HG03064 (cell line): Measurements from ENCODE around the gene GRIP1.
A peak's percentile ranks its signal among the peaks of the same experiment; 100 is the strongest.

ENCODE experiments used
- ATAC-seq: cut with Tn5 transposase; IDR thresholded peaks from one replicate; pipeline ENCODE4 v1.9.1; 2021; ENCODE audit warnings: low read depth; ENCODE audit not compliant: unreplicated experiment

Gene GRIP1

DNA sequence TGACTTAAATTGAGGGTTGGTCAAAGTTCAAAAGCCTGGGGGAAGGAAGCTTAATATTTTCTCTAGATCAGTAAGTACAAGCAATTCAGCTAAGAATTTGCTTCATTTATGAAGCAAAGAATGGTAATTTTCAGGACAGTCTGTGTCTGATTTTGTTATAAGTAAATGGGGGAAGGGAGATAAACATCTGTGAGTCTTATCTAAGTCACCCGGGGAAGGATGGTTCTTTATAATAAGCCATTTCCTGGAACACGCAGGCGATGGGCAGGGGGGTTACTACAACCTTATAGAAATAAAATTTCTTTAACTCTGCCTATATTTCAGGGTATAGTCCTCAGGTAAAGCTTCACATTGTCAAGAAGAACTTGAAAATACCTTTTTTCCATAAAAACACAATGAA lies 333.7 kb downstream of the GRIP1 start:
- ATAC-seq: no peak

DNA sequence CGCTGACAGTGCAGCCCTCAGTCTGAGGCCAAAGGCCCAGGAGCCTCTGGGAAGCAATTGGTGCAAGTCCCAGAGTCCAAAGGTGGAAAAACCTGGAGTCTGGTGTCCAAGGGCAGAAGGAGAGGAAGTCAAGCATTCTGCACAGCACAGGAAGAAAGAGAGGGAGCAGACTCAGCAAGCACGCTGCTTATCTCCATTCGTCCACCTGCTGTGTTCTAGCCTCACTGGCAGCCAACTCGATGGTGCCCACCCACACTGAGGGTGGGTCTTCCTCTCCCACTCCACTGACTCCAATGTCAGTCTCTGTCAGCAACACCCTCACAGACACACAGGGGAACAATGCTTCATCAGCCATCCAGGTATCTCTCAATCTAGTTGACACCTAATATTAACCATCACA lies 337.8 kb downstream of the GRIP1 start:
- no peak for ATAC-seq

- no peak for ATAC-seq
Observed at GRCh38 chr12:66340131-66340530, 338.7 kb downstream of the GRIP1 start.

DNA sequence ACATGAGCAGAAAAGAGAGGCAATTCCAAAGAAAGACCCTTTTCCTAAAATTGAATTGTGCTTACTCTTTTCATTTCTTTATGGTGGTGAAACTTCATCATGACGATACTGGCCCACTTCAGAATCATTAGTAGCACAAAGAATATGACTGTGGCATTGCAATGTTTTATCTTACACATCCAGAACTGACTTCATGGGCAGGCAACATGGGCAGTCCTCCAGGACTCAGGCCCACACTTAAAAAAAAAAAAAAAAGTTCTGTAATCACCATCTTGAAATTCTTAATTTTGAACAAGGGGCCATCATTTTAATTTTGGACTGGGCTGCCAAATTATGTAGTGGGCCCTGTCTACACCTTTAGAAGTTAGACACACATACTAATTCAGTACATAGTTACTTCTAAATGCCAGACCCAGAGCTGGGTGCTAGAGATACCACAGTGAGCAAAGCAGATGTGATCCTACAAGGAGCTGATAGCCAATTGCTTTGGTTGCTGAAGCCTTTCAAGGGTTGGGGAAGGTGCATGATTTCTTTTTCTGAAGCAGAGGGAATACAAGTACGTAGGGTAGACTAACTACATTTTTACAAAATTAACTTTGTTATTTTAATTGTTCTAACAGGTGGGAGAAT lies 341.4 kb downstream of the GRIP1 start:
- ATAC-seq: no peak

- ATAC-seq: no peak
Observed at GRCh38 chr12:66335746-66336145, 343.1 kb downstream of the GRIP1 start.

GRCh38 chr12:66331814-66332213 lies 347.1 kb downstream of the GRIP1 start:
- no peak for ATAC-seq

- no peak for ATAC-seq
Observed at GRCh38 chr12:66331016-66331415, 347.9 kb downstream of the GRIP1 start.

DNA sequence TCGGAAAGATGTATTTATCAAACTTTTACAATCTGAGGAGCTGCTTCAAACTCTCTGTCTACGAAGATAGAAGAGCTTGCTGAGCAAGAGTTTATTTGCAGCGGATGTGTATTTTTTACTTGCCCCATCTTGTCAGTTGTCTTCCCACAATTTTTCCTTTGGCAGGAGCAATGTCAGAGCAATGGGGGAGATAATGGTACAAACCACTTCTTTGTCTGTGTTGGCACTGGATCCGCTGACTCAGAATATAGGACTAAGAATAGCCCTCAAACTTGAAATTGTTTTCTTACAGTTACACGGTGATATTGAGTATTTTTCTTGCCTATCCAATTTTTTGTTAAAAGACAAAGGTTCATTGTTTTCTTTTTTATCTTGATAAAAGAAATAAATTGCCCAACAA lies 348.9 kb downstream of the GRIP1 start:
- no peak for ATAC-seq

- no peak for ATAC-seq
Observed at GRCh38 chr12:66323017-66323416, 355.9 kb downstream of the GRIP1 start.

- ATAC-seq: no peak
Observed at GRCh38 chr12:66321435-66321834, 357.4 kb downstream of the GRIP1 start.

DNA sequence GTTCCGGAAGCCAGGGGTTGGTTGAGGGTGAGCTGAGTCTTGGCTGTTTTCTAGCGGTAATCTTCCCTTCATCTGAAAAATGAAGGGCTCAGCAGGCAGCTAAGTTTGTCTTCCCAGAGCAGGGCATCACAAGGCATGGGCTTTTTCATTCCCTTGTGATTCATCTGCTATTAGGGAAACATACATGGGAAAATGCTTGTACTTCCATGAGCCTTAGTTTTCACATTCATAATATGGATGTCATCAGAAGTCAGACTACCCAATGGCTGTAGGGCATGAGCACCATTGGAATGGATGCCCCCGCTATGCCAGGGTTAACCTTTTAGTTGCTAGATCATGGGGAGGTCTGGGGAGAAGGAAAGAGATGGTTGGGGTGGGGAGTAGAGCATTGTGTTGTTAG lies 357.9 kb downstream of the GRIP1 start:
- ATAC-seq: no peak

DNA sequence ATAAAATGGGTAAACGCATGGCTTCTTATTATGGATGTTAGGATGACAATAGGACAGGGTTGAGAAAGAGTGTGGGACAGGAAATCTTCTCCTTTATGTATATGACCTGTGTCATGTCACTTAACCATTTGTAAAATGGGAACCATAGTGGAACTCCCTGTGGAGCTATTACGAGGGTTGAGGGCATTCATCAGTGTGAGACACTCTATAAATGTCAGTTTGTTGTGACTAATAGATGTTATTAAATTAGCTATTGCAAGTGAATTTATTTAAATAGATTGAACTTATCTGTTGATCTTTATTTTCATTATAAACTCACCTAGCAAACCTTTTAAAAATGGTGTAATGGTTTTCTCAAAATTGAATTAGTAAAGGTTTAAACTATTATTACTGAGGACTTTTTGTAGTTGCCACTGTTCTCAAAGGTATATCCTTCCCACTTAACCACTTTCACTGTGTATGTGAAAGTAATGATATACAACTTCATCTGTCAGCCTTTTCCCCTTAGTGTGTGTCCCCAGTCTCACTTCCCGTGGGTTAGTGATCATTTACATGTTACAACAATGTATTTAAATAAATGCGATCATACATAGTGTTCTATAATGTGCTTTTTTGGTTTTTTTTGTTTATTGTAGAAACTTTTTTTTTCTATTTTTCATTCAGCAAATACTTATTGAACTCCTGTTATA lies 359.5 kb downstream of the GRIP1 start:
- no peak for ATAC-seq

GRCh38 chr12:66314278-66314677 lies 364.6 kb downstream of the GRIP1 start:
- ATAC-seq: no peak

DNA sequence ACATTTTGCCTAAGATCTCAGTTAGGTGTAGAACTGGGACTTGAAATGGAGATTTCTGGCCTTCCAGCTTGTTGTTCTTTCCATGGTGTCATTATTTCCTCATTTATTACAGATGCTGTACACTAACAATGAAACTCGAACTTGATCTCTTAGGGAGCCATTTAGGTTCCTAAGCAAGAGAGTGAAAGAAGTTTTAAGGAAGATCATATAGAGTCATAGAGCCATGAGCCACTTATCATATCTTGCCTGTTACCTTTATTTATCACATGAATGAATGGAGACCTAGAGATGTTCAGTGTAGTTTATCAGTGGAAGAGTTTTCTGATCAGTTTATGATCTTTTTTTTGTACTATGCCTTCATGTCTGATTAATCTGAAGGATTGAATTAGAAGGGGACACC lies 366.7 kb downstream of the GRIP1 start:
- ATAC-seq: no peak

DNA sequence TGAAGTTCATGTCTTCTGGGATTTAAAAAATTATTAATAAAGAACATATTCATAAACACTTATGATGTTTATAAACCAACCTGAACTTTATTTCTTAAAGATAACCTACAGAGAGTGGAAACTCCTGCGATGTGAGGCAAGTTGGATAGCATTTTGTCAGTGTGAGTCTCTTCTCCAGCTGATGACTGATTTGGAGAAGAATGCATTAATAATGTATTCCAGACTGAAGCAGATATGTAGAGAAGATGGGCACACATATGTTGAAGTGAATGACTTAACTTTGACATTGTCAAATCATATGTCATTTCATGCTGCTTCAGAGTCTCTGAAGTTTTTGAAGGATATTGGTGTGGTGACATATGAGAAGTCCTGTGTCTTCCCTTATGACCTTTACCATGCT lies 369.3 kb downstream of the GRIP1 start:
- ATAC-seq: no peak

- no peak for ATAC-seq
Observed at GRCh38 chr12:66304296-66304900, 374.5 kb downstream of the GRIP1 start.

DNA sequence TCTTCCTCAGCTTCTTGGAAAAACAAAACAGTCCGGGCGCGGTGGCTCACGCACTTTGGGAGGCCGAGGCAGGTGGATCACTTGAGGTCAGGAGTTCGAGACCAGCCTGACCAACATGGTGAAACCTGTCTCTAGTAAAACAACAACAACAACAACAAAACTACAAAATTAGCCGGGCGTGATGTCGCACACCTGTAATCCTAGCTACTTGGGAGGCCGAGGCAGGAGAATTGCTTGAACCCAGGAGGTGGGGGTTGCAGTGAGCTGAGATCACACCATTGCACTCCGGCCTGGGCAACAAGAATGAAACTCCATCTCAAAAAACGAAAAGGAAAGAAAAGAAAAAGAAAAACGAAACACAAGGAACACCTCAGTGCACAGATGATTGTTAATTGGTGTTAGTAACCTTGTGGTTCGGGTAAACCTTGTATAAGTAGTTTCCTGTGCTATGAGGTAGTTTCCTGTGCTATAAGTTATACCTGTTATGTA lies 375.5 kb downstream of the GRIP1 start:
- ATAC-seq: peak; percentile 51

- no peak for ATAC-seq
Observed at GRCh38 chr12:66302827-66303169, 376.1 kb downstream of the GRIP1 start.

DNA sequence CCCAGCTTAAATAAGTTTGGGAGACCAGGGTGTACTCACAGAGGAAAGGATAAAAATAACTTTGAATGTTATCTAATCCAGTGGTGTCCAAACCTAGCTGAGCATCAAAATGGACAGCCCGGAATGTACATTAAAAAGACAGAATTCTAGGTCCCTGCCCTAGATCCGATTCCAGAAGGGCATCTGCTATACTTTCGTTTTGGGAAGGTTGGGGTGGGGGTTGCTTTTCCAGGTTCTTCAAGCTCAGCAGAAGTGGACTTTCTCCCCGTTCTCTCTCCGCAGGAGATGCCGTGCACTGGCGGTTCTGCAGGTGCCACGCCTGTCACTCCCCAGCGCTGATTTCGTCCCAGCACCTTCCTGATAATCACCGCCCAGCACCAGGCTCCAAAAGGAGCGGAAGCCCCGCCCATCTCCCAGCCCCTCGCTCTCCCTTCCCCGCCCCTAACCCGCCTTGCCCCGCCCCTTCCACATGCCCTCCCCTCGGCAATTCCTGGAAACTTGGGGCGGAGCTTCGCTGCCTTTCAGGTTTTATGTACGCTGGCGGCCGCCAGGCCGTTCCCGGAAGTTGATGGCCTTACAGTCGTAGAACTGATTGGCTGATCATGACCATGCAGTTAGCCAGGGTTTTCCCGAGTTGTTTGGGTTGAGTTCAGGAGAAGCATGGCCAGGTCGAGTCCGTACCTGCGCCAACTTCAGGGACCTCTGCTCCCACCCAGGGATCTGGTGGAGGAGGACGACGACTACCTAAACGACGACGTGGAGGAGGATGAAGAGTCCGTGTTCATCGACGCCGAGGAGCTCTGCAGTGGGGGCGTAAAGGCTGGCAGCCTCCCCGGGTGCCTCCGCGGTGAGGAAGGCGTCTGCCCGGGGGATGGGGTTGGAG lies 376.7 kb downstream of the GRIP1 start, which contains the start of gene HELB:
Gene HELB (plus strand): TSS at position 550 of the 883 bp plus-strand sequence. CDS start 111 bp downstream, at position 661.
- peak; percentile 90 for ATAC-seq

DNA sequence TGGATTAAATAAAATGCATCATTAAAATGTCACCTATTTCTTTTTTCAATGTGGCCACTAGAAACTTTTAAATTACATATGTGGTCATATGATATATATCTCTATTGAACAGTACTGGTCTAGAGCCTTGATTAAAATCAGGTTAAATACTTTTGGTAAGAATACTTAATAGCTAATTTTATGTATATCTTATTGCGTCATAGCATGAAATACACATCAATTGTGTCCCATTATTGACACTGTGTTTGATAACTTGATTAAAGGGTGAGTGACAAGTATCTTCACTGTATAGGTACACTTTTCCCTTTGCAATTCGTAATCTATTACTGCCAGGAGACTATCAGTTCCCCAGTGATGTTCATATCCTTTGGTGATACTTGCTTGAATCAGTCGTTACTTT lies 381.0 kb downstream of the GRIP1 start:
- ATAC-seq: no peak
